Liver (tissue), 9 donors: Measurements from ENCODE around the gene CDH23. TPM values are rescaled to one million over a fixed set of nuclear protein-coding genes. Genes with fewer than 3 reads are reported as not detected.

Source experiments
- DNase-seq: peaks from one replicate; pipeline ENCODE4 v3.0.0-alpha.2; 2017; ENCODE audit warnings: low spot score
- H3K27ac ChIP-seq, 2 donors: one replicate each; pipeline ENCODE4 v1.7.0; 2013; ENCODE audit warnings: inconsistent platforms in 2 of 2, low read length in 2 of 2, control low read depth in 1 of 2, low read depth in 1 of 2, mild to moderate bottlenecking in 1 of 2
- H3K27me3 ChIP-seq, 4 donors: one replicate each; pipeline versions ENCODE4 v1.6.1 to v1.7.0; 2013; ENCODE audit warnings: low read length in 3 of 4, inconsistent platforms in 1 of 4, mild to moderate bottlenecking in 1 of 4, moderate library complexity in 1 of 4; ENCODE audit not compliant: control insufficient read depth in 4 of 4, insufficient read depth in 4 of 4
- H3K36me3 ChIP-seq, 4 donors: one replicate each; pipeline versions ENCODE4 v1.6.1 to v1.7.0; 2013; ENCODE audit warnings: low read length in 3 of 4, mild to moderate bottlenecking in 3 of 4, low read depth in 1 of 4, moderate library complexity in 1 of 4; ENCODE audit not compliant: control insufficient read depth in 4 of 4, insufficient read depth in 3 of 4
- H3K4me1 ChIP-seq, 4 donors: one replicate each; pipeline versions ENCODE4 v1.6.1 to v1.7.0; 2013; ENCODE audit warnings: low read length in 3 of 4, mild to moderate bottlenecking in 3 of 4, moderate library complexity in 1 of 4; ENCODE audit not compliant: control insufficient read depth in 4 of 4, insufficient read depth in 4 of 4
- H3K4me3 ChIP-seq, 3 donors: one replicate each; pipeline versions ENCODE4 v1.6.1 to v1.7.0; 2013; ENCODE audit warnings: low read length in 3 of 3, control low read depth in 1 of 3, low read depth in 1 of 3, mild to moderate bottlenecking in 1 of 3
- H3K9ac ChIP-seq, 2 donors: one replicate each; pipeline ENCODE4 v1.7.0; 2013; ENCODE audit warnings: low read length in 2 of 2, mild to moderate bottlenecking in 2 of 2, moderate library complexity in 2 of 2, control low read depth in 1 of 2, low read depth in 1 of 2
- H3K9me3 ChIP-seq, 4 donors: one replicate each; pipeline versions ENCODE4 v1.6.1 to v1.7.0; 2013; ENCODE audit warnings: low read length in 3 of 4; ENCODE audit not compliant: control insufficient read depth in 4 of 4
- EGR1 ChIP-seq, 2 donors: IDR thresholded peaks; 2 replicates each; pipeline ENCODE4 v1.6.1; 2016 to 2018; ENCODE audit warnings: antibody characterized with exemption in 2 of 2, low read depth in 2 of 2
- FOXA2 ChIP-seq: IDR thresholded peaks from 2 replicates; pipeline ENCODE4 v1.6.1; 2016; ENCODE audit warnings: antibody characterized with exemption
- GABPA ChIP-seq, 2 donors: IDR thresholded peaks in 1 of 2; conservative IDR thresholded peaks in 1 of 2; 2 replicates each; pipeline ENCODE4 v1.6.1; 2016; ENCODE audit warnings: antibody characterized with exemption in 2 of 2, mild to moderate bottlenecking in 1 of 2, moderate library complexity in 1 of 2
- HNF4A ChIP-seq, 2 donors: conservative IDR thresholded peaks; 2 replicates each; pipeline ENCODE4 v1.6.1; 2016; ENCODE audit warnings: antibody characterized with exemption in 2 of 2, mild to moderate bottlenecking in 2 of 2
- HNF4G ChIP-seq: IDR thresholded peaks from 2 replicates; pipeline ENCODE4 v1.6.1; 2016; ENCODE audit warnings: antibody characterized with exemption
- JUND ChIP-seq, 2 donors: IDR thresholded peaks; 2 replicates each; pipeline ENCODE4 v1.6.1; 2016; ENCODE audit warnings: antibody characterized with exemption in 2 of 2
- NR2F2 ChIP-seq: IDR thresholded peaks from 2 replicates; pipeline ENCODE4 v1.6.1; 2016; ENCODE audit warnings: antibody characterized with exemption
- RAD21 ChIP-seq, 2 donors: IDR thresholded peaks; 2 replicates each; pipeline ENCODE4 v1.6.1; 2016; ENCODE audit warnings: antibody characterized with exemption in 2 of 2, mild to moderate bottlenecking in 2 of 2
- RXRA ChIP-seq, 2 donors: IDR thresholded peaks; 2 replicates each; pipeline ENCODE4 v1.6.1; 2017 to 2018; ENCODE audit warnings: antibody characterized with exemption in 2 of 2, mild to moderate bottlenecking in 1 of 2
- SP1 ChIP-seq: IDR thresholded peaks from 2 replicates; pipeline ENCODE4 v1.6.1; 2018; ENCODE audit warnings: antibody characterized with exemption, mild to moderate bottlenecking
- YY1 ChIP-seq: IDR thresholded peaks from 2 replicates; pipeline ENCODE4 v1.6.1; 2016; ENCODE audit warnings: antibody characterized with exemption, mild to moderate bottlenecking
- WGBS: extraction: QIAGEN DNeasy Blood & Tissue Kit; methylation state at CpG from one replicate; pipeline ENCODE4 v1.1.7; 2013; 5-methylcytosine and 5-hydroxymethylcytosine counted together
- polyA plus RNA-seq, 2 donors: library from polyadenylated mRNA; stranded (reverse) in 1 of 2; unstranded in 1 of 2; fragments of 200-250 nt in 1 of 2; fragments of >200 nt in 1 of 2; fragmentation: Nextera tagmentation in 1 of 2; extraction: Ambion mirVana in 1 of 2; gene quantifications; one replicate each; pipeline versions ENCODE4 v1.2.1 to v1.2.3, GENCODE V29; 2013 to 2015
- total RNA-seq, 2 donors: library from RNA; depleted of rRNA; stranded (reverse); fragments of >200 nt; gene quantifications; one replicate each; pipeline ENCODE4 v1.2.3, GENCODE V29; 2014
- TF ChIP-seq, protein P1 (sequence below): IDR thresholded peaks from 2 replicates; pipeline ENCODE4 v1.6.1; 2016; ENCODE audit warnings: antibody characterized with exemption, mild to moderate bottlenecking
- TF ChIP-seq, protein P2 (sequence below): IDR thresholded peaks from 2 replicates; pipeline ENCODE4 v1.6.1; 2016; ENCODE audit warnings: antibody characterized with exemption
- TF ChIP-seq, protein P3 (sequence below): IDR thresholded peaks from 2 replicates; pipeline ENCODE4 v1.6.1; 2016; ENCODE audit warnings: antibody characterized with exemption
- TF ChIP-seq, protein P4 (sequence below): IDR thresholded peaks from 2 replicates; pipeline ENCODE4 v1.6.1; 2016; ENCODE audit warnings: antibody characterized with exemption
- TF ChIP-seq, protein P5 (sequence below): fragments of 150-350 bp; IDR thresholded peaks from 2 replicates; pipeline ENCODE4 v1.5.1; 2017; ENCODE audit warnings: improper control_type of control experiment, low read depth, low read length; ENCODE audit not compliant: missing input control
- donor health status: healthy.
- donor health status: healthy.
- donor health status: healthy.
- donor health status: healthy.
- donor health status: healthy.

The CDH23 gene
- total and polyA plus RNA-seq, 4 donors, result 1.5 to 4.7 (median 3.4) TPM

DNA sequence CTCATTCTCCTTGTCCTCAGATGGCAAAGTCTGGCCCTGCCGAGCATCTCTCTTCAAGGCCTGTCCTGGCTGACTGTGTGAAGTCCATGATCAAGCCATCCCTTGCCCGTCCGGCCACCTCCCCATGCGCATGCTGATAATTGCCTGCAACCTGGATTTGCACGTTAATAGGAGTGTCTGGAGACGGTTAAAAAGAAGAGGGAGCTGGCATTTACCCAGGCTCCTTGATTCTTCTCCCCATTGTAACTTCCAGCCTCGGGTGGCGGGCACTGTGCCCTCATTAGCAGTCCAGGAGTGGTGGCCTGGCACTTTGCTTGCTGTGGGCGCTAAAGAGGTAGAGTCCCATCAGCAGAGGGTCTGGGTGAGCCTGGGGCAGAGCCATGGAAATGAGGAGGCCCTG lies 165.5 kb downstream of the CDH23 start:
- no peak overlapping the region for H3K9ac ChIP-seq
- no peaks in the 10 kb centered on the region for H3K27me3 ChIP-seq
- H3K4me3 ChIP-seq, result no peak overlapping the region
- no peaks in the 10 kb centered on the region for H3K9me3 ChIP-seq
- TF ChIP-seq, protein P1, sequence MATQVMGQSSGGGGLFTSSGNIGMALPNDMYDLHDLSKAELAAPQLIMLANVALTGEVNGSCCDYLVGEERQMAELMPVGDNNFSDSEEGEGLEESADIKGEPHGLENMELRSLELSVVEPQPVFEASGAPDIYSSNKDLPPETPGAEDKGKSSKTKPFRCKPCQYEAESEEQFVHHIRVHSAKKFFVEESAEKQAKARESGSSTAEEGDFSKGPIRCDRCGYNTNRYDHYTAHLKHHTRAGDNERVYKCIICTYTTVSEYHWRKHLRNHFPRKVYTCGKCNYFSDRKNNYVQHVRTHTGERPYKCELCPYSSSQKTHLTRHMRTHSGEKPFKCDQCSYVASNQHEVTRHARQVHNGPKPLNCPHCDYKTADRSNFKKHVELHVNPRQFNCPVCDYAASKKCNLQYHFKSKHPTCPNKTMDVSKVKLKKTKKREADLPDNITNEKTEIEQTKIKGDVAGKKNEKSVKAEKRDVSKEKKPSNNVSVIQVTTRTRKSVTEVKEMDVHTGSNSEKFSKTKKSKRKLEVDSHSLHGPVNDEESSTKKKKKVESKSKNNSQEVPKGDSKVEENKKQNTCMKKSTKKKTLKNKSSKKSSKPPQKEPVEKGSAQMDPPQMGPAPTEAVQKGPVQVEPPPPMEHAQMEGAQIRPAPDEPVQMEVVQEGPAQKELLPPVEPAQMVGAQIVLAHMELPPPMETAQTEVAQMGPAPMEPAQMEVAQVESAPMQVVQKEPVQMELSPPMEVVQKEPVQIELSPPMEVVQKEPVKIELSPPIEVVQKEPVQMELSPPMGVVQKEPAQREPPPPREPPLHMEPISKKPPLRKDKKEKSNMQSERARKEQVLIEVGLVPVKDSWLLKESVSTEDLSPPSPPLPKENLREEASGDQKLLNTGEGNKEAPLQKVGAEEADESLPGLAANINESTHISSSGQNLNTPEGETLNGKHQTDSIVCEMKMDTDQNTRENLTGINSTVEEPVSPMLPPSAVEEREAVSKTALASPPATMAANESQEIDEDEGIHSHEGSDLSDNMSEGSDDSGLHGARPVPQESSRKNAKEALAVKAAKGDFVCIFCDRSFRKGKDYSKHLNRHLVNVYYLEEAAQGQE, result no peak
- TF ChIP-seq GABPA (IDR thresholded peaks at IDR 0.05 in 1 of 2, conservative IDR thresholded peaks at IDR 0.05 in 1 of 2), result no peak
- TF ChIP-seq JUND (IDR thresholded peaks at IDR 0.05), result no peak
- TF ChIP-seq, protein P2, sequence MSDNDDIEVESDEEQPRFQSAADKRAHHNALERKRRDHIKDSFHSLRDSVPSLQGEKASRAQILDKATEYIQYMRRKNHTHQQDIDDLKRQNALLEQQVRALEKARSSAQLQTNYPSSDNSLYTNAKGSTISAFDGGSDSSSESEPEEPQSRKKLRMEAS, result no peak
- no peak for TF ChIP-seq HNF4G
- no peak for TF ChIP-seq YY1
- TF ChIP-seq, protein P3, sequence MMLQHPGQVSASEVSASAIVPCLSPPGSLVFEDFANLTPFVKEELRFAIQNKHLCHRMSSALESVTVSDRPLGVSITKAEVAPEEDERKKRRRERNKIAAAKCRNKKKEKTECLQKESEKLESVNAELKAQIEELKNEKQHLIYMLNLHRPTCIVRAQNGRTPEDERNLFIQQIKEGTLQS, result no peak
- TF ChIP-seq SP1, result no peak
- TF ChIP-seq, protein P4, sequence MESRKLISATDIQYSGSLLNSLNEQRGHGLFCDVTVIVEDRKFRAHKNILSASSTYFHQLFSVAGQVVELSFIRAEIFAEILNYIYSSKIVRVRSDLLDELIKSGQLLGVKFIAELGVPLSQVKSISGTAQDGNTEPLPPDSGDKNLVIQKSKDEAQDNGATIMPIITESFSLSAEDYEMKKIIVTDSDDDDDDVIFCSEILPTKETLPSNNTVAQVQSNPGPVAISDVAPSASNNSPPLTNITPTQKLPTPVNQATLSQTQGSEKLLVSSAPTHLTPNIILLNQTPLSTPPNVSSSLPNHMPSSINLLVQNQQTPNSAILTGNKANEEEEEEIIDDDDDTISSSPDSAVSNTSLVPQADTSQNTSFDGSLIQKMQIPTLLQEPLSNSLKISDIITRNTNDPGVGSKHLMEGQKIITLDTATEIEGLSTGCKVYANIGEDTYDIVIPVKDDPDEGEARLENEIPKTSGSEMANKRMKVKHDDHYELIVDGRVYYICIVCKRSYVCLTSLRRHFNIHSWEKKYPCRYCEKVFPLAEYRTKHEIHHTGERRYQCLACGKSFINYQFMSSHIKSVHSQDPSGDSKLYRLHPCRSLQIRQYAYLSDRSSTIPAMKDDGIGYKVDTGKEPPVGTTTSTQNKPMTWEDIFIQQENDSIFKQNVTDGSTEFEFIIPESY, result no peak
- no peak for TF ChIP-seq HNF4A (conservative IDR thresholded peaks at IDR 0.05)
- H3K36me3 ChIP-seq, result no peaks in the 10 kb centered on the region
- DNase-seq, result no peak
- no peak overlapping the region for H3K27ac ChIP-seq
- 93% methylated on average over 9 of the region's 9 CpGs for WGBS
- no peaks in the 10 kb centered on the region for H3K4me1 ChIP-seq

DNA sequence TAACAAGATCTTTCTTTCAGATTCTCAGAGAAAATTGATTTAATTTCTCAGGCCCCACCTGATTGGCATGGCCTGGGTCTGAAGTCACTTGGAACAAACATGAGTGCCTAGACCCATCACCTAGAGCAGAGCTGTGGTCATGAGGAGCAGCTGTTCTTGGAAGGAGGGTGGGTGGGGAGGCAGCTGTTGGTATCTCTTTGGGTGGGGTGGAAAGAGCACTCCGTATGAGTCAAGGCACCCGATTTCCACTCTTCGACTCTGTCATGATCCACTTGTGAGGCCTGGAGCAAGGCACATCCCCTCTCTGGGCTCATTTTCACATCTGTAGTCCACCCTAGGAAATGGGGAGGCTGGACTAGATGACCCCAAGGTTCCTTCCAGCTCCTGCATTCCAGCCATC lies 166.2 kb downstream of the CDH23 start:
- Histone ChIP-seq H3K9me3 (no peaks in the 10 kb centered on the region), H3K4me1 (no peaks in the 10 kb centered on the region), H3K36me3 (no peaks in the 10 kb centered on the region), H3K27me3 (no peaks in the 10 kb centered on the region), H3K9ac (no peak overlapping the region), H3K4me3 (no peak overlapping the region), H3K27ac (no peak overlapping the region)
- TF ChIP-seq HNF4G (no peak), YY1 (no peak), FOXA2 (no peak), NR2F2 (no peak), RXRA (IDR thresholded peaks at IDR 0.05) (no peak), SP1 (no peak), EGR1 (IDR thresholded peaks at IDR 0.05; ENCODE audit: low read depth in 2 of 2) (no peak), RAD21 (IDR thresholded peaks at IDR 0.05) (no peak)
- TF ChIP-seq, protein P4, result no peak
- TF ChIP-seq, protein P3, result no peak
- TF ChIP-seq, protein P1, result no peak
- TF ChIP-seq, protein P5, sequence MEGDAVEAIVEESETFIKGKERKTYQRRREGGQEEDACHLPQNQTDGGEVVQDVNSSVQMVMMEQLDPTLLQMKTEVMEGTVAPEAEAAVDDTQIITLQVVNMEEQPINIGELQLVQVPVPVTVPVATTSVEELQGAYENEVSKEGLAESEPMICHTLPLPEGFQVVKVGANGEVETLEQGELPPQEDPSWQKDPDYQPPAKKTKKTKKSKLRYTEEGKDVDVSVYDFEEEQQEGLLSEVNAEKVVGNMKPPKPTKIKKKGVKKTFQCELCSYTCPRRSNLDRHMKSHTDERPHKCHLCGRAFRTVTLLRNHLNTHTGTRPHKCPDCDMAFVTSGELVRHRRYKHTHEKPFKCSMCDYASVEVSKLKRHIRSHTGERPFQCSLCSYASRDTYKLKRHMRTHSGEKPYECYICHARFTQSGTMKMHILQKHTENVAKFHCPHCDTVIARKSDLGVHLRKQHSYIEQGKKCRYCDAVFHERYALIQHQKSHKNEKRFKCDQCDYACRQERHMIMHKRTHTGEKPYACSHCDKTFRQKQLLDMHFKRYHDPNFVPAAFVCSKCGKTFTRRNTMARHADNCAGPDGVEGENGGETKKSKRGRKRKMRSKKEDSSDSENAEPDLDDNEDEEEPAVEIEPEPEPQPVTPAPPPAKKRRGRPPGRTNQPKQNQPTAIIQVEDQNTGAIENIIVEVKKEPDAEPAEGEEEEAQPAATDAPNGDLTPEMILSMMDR, result no peak
- WGBS, result 96% methylated on average over 3 of the region's 3 CpGs
- no peak for DNase-seq
